ENCODE measurements around the gene COL4A3.
"Not testable (repeated sequence)": the region's sequence is repeated elsewhere in the genome, so short reads cannot be mapped to it uniquely, and the experiment has no call there.

COL4A3 gene

GRCh38 chr2:227214622-227215041, 50.2 kb downstream of the COL4A3 start:
- DNase-seq (ENCODE audit: low spot score) = no peak

GRCh38 chr2:227219312-227220105, 55.1 kb downstream of the COL4A3 start:
- no peak for DNase-seq (ENCODE audit: low spot score)

GRCh38 chr2:227221120-227221519, 56.7 kb downstream of the COL4A3 start:
- no peak for DNase-seq (ENCODE audit: low spot score)

- DNase-seq (ENCODE audit: low spot score) = no peak
Measured at GRCh38 chr2:227222292-227222691, 57.9 kb downstream of the COL4A3 start.

- not testable (repeated sequence) for DNase-seq (ENCODE audit: low spot score)
Measured at GRCh38 chr2:227225641-227226040, 61.2 kb downstream of the COL4A3 start.

- no peak for DNase-seq (ENCODE audit: low spot score)
Measured at GRCh38 chr2:227228061-227228667, 63.7 kb downstream of the COL4A3 start.

- DNase-seq (ENCODE audit: low spot score) = no peak
Measured at GRCh38 chr2:227230151-227230550, 65.7 kb downstream of the COL4A3 start.

- no peak for DNase-seq (ENCODE audit: low spot score)
Measured at GRCh38 chr2:227234429-227234828, 70.0 kb downstream of the COL4A3 start.

GRCh38 chr2:227237786-227238185, 73.4 kb downstream of the COL4A3 start:
- no peak for DNase-seq (ENCODE audit: low spot score)

GRCh38 chr2:227238238-227239237, 74.1 kb downstream of the COL4A3 start:
- DNase-seq (ENCODE audit: low spot score) = peak; percentile 67

- DNase-seq (ENCODE audit: low spot score) = no peak
Measured at GRCh38 chr2:227241005-227241404, 76.6 kb downstream of the COL4A3 start.

- DNase-seq (ENCODE audit: low spot score) = no peak
Measured at GRCh38 chr2:227248876-227249275, 84.5 kb downstream of the COL4A3 start.

GRCh38 chr2:227252831-227253230, 88.4 kb downstream of the COL4A3 start:
- DNase-seq (ENCODE audit: low spot score) = no peak

GRCh38 chr2:227256605-227257004, 92.2 kb downstream of the COL4A3 start:
- DNase-seq (ENCODE audit: low spot score) = no peak

- DNase-seq (ENCODE audit: low spot score) = no peak
Measured at GRCh38 chr2:227257820-227258219, 93.4 kb downstream of the COL4A3 start.

- no peak for DNase-seq (ENCODE audit: low spot score)
Measured at GRCh38 chr2:227260041-227260440, 95.6 kb downstream of the COL4A3 start.

GRCh38 chr2:227267410-227268115, 103.1 kb downstream of the COL4A3 start:
- peak; percentile 15 for DNase-seq (ENCODE audit: low spot score)

- DNase-seq (ENCODE audit: low spot score) = no peak
Measured at GRCh38 chr2:227280895-227281294, 116.5 kb downstream of the COL4A3 start.

- no peak for DNase-seq (ENCODE audit: low spot score)
Measured at GRCh38 chr2:227285741-227286236, 121.4 kb downstream of the COL4A3 start.

GRCh38 chr2:227287771-227288170, 123.3 kb downstream of the COL4A3 start:
- no peak for DNase-seq (ENCODE audit: low spot score)

GRCh38 chr2:227292314-227292713, 127.9 kb downstream of the COL4A3 start:
- no peak for DNase-seq (ENCODE audit: low spot score)

- DNase-seq (ENCODE audit: low spot score) = no peak
Measured at GRCh38 chr2:227293531-227293930, 129.1 kb downstream of the COL4A3 start.
